IPS-15b (cell line): Measurements from ENCODE around the gene NR2F6.
A peak's percentile ranks its signal among the peaks of the same experiment; 100 is the strongest.

ENCODE experiments used
- H3K27me3 ChIP-seq: one replicate; pipeline ENCODE4 v1.6.1; 2013; ENCODE audit warnings: low read length; ENCODE audit not compliant: control insufficient read depth, insufficient read depth
- H3K36me3 ChIP-seq: one replicate; pipeline ENCODE4 v1.6.1; 2013; ENCODE audit warnings: low read length; ENCODE audit not compliant: control insufficient read depth, insufficient read depth
- H3K4me1 ChIP-seq: one replicate; pipeline ENCODE4 v1.6.1; 2013; ENCODE audit warnings: mild to moderate bottlenecking, low read length; ENCODE audit not compliant: control insufficient read depth, insufficient read depth
- H3K4me3 ChIP-seq: one replicate; pipeline ENCODE4 v1.5.1; 2013; ENCODE audit warnings: low read depth, low read length
- H3K9ac ChIP-seq: one replicate; pipeline ENCODE4 v1.6.1; 2013; ENCODE audit warnings: low read depth, mild to moderate bottlenecking, low read length
- H3K9me3 ChIP-seq: one replicate; pipeline ENCODE4 v1.6.1; 2013; ENCODE audit warnings: mild to moderate bottlenecking, low read length; ENCODE audit not compliant: control insufficient read depth, insufficient read depth

Gene NR2F6

DNA sequence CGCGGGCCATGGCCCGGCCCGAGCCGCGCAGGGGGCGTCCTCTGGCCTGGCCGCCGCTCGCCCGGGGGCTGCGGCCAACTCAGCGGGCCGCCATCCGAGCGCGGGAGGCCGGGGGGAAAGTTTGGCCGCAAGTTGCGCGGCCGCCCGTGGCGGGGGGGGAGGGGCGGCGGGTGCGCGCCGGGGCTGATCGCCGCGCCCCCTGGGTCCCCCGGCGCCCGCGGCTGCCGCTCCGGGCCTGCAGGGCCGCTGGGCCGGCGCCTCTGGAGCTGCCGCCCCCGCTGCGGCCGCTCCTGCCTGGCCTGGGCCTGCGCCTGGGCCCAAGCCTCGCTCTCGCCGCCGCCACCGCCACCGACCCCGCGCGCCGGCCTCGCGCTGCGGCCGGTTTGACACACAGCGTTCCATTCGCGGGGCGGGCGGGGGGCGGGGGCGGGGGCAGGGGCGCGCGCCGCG lies at the start of gene NR2F6:
Gene NR2F6, minus strand, starts transcription at position 385 of the 450 bp plus-strand sequence. CDS start 699 bp downstream, outside the sequence.
- no peaks in the 10 kb centered on the region for H3K9me3 ChIP-seq
- H3K36me3 ChIP-seq = peaks cover 4% of the 10 kb centered on the region
- peak within 1 kb of the TSS; percentile 84 for H3K4me3 ChIP-seq
- peak within 1 kb of the TSS; percentile 60 for H3K9ac ChIP-seq
- peaks cover 19% of the 10 kb centered on the region for H3K4me1 ChIP-seq
- no peaks in the 10 kb centered on the region for H3K27me3 ChIP-seq

DNA sequence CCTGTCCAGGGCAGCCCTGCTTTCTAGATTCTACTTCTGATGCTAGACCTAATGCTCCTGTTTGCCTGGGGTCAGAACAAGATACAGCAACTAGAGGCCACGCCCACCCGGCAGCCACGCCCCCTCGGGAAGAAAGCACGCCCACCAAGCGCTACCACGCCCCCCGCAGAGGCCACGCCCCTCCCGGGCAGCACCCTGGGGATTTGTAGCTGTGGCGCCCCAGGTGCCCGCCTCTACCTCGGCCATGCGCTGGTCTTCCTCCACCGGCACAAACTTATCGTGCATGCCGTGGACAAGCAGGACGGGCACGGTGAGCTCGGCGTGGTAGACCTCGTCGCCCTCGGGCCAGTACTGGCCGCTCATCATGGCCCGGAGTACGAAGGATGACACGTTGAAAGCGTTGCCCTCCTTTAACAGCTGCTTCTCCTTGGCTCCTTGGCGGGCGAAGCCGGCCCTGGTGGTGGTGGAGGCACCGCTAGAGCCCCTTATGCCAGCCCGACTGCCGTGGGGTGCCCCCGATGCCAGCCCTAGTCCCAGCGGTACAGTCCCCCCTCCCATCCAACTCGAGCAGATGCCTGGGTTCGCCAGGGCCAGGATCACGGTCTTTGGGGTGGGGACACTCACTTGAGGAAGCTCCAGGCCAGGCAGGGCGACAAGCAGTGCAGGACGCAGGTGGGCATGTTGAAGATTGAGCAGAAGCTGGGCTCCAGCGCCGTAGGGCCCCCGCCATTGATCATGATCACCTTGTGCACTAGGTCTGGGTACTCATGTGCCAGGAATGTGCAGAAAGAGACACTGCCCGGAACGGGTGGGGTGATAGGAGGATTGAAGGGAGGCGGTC lies 48.6 kb upstream of the NR2F6 start:
- Histone ChIP-seq H3K9ac (no peak overlapping the region), H3K36me3 (peaks cover 10% of the 10 kb centered on the region), H3K27me3 (no peaks in the 10 kb centered on the region), H3K4me1 (peaks cover 2% of the 10 kb centered on the region), H3K9me3 (no peaks in the 10 kb centered on the region), H3K4me3 (peak overlapping the region; percentile 53)

DNA sequence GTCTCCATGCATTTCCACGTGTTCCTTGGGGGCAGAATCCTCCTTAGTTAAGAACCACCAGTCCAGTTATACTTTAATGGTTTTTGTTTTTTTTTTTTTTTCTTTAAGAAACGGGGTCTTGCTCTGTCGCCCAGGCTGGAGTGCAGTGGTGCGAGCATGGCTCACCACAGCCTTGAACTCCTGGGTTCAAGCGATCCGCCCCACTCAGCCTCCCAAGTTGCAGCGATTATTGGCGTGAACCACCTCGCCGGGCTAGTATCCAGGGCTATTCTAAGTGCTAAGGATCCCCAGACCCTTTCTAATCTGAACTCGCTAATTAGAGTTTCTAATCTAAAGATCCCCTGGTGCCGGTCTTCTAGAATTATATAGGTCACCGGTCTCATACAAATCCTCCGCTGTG lies 47.9 kb upstream of the NR2F6 start:
- Histone ChIP-seq H3K9me3 (no peaks in the 10 kb centered on the region), H3K36me3 (peaks cover 10% of the 10 kb centered on the region), H3K4me1 (peaks cover 2% of the 10 kb centered on the region), H3K27me3 (no peaks in the 10 kb centered on the region), H3K9ac (no peak overlapping the region), H3K4me3 (peak overlapping the region; percentile 45)

DNA sequence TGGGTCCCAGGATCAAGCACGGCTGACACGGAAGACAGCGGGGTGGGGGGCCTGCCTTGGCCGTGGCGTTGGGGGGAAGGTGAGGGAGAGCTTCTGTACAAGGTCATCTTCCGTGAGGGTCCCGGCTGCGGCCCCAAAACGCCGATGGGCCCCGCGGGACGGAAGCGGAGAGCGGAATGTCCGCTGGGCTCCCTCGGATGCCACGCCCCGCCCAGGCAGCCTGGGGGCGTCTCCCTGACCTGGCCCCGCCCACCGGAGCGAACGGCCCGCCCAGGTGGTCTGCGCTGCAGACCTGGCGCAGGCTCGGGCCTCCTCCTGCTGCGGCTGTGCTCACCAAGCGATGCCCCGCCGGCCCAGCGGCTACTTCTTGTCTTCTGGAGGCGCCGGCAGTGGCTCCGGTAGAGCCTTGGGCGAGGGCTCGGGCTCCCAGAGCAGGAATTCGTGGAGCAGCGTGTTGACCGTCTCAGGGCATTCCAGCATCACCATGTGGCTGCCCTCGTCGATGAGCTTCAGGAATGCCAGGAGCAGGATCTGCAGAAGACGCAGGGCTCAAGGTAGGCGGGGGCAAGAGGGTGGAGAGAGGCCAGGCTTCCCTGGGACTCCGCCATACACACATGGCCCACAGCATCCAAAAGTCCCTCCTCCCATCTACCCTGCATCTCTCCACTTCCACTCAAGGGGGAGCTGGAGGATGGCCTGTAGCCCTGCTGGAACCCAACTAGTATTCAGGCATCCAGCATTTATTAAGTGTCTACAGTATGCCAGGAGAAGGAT lies 46.8 kb upstream of the NR2F6 start:
- Histone ChIP-seq H3K4me1 (peaks cover 2% of the 10 kb centered on the region), H3K9ac (peak overlapping the region; percentile 37), H3K9me3 (no peaks in the 10 kb centered on the region), H3K4me3 (peak overlapping the region; percentile 78), H3K36me3 (peaks cover 7% of the 10 kb centered on the region), H3K27me3 (no peaks in the 10 kb centered on the region)

DNA sequence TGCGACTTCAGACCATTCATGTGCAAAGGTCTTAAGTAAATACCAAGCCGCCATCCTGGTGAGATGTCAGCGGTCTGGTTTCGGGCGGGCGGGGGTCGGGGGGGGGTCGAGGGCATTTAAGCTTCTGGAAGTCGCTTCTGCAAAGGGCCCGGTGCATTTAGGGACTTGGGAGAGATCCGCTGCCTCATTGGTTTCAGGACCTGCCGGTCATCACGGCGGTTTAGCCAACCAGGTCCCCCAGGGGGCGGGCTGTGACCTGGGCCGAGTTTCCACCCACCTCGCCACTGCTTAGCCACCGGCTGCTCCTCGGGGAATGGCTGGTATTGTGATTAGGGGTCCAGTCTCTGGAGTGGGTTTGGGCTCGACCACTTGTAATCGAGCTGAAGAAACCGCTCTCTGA lies 43.8 kb upstream of the NR2F6 start:
- peaks cover 2% of the 10 kb centered on the region for H3K4me1 ChIP-seq
- peaks cover 15% of the 10 kb centered on the region for H3K36me3 ChIP-seq
- no peaks in the 10 kb centered on the region for H3K9me3 ChIP-seq
- H3K4me3 ChIP-seq = peak overlapping the region; percentile 32
- H3K27me3 ChIP-seq = no peaks in the 10 kb centered on the region
- no peak overlapping the region for H3K9ac ChIP-seq

DNA sequence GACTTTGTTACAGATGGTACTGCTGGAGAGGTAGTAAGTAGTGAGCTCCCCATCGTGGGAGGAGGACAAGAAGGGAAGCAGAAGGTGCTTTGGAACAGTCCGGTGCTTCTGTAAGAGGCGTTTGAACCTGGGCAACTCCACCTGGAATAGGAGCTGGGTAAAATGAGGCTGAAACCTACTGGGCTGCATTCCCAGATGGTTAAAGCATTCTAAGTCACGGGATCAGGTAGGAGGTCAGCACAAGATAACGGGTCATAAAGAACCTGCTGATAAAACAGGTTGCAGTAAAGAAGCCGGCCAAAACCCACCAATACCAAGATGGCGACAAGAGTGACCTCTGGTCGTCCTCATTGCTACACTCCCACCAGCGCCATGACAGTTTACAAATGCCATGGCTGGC lies 41.0 kb upstream of the NR2F6 start:
- no peaks in the 10 kb centered on the region for H3K9me3 ChIP-seq
- no peak overlapping the region for H3K4me3 ChIP-seq
- no peaks in the 10 kb centered on the region for H3K4me1 ChIP-seq
- no peak overlapping the region for H3K9ac ChIP-seq
- peaks cover 21% of the 10 kb centered on the region for H3K36me3 ChIP-seq
- no peaks in the 10 kb centered on the region for H3K27me3 ChIP-seq

DNA sequence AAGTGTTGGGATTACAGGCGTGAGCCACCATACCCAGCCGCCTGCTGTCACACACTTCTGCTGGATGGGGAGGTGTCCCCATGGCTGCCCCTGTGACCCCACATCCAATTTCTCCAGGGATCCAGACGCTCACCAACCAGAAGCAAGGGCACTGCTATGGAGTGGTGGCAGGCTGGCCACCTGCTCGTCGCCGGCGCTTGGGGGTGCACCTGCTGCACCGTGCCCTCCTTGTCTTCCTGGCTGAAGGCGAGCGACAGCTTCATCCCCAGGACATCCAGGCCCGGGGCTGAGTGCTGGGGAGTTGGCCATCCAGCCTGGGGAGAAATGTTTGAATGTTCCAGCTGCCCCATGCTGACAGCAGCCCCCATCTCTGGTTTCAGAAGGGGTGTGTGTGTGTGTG lies 40.5 kb upstream of the NR2F6 start:
- Histone ChIP-seq H3K4me1 (no peaks in the 10 kb centered on the region), H3K27me3 (no peaks in the 10 kb centered on the region), H3K9me3 (no peaks in the 10 kb centered on the region), H3K36me3 (peaks cover 21% of the 10 kb centered on the region), H3K4me3 (no peak overlapping the region), H3K9ac (no peak overlapping the region)

DNA sequence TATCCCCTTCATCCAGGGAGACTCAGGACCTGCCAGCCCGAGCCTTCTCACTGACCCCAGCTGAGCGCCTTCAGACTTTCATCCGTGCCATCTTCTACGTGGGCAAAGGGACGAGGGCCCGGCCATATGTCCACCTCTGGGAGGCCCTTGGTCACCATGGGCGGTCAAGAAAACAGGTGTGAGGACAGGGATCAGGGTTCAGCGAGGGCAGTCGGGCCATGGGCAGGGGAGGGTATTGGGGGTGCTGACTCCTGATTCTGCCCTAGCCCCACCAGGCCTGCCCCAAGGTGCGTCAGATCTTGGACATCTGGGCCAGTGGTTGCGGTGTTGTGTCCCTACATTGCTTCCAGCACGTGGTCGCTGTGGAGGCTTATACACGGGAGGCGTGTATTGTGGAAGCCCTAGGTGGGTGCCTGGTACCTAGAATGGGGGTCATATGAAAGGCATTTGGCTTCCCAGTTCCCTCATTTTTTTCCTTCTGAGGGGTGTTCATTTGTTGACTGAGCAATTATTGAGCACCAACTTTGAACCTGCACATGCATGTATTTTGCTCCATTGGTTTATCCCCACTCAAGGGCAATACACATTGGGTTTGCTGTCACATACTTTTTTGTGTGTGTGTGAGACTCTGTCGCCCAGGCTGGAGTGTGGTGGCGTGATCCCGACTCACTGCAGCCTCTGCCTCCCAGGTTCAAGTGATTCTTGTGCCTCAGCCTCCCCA lies 39.9 kb upstream of the NR2F6 start:
- Histone ChIP-seq H3K27me3 (no peaks in the 10 kb centered on the region), H3K9me3 (no peaks in the 10 kb centered on the region)

DNA sequence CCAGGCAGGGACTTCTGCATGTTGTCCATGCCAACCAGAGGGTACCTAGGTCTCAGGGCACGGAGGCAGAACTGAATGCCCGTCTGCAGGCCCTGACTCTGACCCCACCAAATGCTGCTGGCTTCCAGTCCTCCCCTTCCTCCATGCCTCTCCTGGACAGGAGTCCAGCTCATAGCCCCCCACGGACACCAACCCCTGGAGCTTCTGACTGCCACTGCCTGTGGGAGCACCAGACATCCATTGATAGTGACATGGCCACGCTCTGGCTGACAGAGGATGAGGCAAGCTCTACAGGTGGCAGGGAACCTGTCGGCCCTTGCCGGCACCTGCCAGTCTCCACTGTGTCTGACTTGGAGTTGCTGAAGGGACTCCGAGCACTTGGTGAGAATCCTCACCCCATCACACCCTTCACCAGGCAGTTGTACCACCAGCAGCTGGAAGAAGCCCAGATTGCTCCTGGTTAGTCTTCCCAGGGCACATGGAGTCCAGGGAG lies 37.8 kb upstream of the NR2F6 start:
- H3K36me3 ChIP-seq = peaks cover 26% of the 10 kb centered on the region
- no peaks in the 10 kb centered on the region for H3K4me1 ChIP-seq
- no peaks in the 10 kb centered on the region for H3K27me3 ChIP-seq
- H3K4me3 ChIP-seq = no peak overlapping the region
- H3K9ac ChIP-seq = no peak overlapping the region
- no peaks in the 10 kb centered on the region for H3K9me3 ChIP-seq

More for the DNA sequence above, 39.9 kb upstream of the NR2F6 start:
- Histone ChIP-seq H3K4me3 (no peak overlapping the region), H3K9ac (no peak overlapping the region), H3K36me3 (peaks cover 21% of the 10 kb centered on the region), H3K4me1 (no peaks in the 10 kb centered on the region)

DNA sequence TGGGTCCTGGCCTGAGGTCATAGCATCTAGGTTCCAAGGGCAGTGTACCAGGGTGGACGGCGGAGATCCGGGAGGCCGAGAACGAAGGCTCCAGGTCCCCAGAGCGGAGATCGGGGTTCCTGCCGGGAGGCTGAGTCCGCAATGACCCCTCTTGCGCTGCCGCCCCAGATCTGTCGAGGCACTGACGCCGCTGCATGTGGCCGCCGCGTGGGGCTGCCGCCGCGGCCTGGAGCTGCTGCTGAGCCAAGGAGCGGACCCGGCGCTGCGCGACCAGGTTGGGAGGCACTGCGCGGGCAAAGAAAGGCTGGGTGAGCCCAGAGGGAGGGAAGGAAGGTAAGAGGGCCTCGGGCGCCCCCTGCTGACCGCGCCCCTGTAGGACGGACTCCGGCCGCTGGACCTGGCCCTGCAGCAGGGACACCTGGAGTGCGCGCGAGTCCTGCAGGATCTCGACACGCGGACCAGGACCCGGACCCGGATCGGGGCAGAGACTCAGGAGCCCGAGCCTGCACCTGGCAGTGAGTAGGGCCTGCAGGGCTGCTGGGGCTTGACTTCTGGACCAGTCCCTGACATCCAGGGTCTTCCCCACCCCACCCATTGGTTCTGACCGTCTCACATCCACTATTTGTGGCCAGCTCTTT lies 36.9 kb upstream of the NR2F6 start:
- H3K9ac ChIP-seq = no peak overlapping the region
- H3K27me3 ChIP-seq = no peaks in the 10 kb centered on the region
- H3K9me3 ChIP-seq = no peaks in the 10 kb centered on the region
- peaks cover 27% of the 10 kb centered on the region for H3K36me3 ChIP-seq
- no peaks in the 10 kb centered on the region for H3K4me1 ChIP-seq
- peak overlapping the region; percentile 75 for H3K4me3 ChIP-seq
